NOMO-1 treated with dmso at 0.1 percent for 144 hours (cell line): ENCODE data around the gene SCTR.
"Not testable (repeated sequence)": the region's sequence is repeated elsewhere in the genome, so short reads cannot be mapped to it uniquely, and the experiment has no call there.

Source experiments
- DNase-seq: peaks from one replicate; lab custom pipeline; 2025; ENCODE audit not compliant: unreplicated experiment; lab: John Stamatoyannopoulos, UW

SCTR gene

DNA sequence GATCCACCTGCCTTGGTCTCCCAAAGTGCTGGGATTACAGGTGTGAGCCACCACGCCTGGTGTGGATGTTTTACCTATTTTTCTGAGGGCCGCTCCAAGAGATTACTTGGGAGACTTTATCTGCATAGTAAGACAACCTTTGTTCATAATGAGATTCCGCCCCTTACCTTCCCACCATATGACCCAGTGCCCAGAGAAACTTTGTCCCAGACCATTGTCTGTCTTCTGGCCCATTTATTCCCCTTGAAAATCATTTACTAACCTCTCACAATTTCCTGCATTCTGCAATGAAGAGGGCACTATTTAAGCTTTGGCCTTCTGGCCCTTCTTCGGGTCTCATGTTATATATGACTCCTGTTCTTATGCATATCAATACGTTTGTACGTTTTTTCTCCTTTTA is 106.4 kb downstream of the SCTR start:
- DNase-seq: no peak

DNA sequence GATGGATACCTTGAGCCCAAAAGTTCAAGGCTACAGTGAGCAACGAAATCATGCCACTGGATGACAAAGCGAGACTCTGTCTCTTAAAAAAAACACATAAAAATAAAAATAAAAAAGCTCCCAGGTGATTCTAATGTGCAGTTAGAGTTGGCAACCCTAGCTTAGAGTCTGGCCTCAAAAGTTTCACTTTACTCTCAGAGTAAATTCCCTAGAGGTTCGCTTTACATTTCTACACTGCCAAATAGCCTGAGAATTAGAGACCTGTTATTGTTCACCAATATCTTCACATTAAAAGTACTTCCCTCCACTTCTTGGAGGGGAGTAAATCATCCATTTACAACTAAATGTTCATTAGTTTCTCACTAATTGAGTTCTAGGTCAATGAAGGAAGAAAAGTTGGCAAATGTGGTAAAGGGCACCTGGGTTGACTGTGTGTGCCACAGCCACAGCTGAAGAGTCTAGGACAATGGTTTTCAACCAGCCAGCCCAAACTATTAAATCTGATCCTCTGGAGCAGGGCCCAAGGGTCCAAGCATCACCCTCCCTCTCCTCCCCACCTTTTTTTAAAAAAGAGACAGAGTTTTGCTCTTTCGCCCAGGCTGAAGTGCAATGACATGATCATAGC is 107.9 kb downstream of the SCTR start:
- DNase-seq: no peak

DNA sequence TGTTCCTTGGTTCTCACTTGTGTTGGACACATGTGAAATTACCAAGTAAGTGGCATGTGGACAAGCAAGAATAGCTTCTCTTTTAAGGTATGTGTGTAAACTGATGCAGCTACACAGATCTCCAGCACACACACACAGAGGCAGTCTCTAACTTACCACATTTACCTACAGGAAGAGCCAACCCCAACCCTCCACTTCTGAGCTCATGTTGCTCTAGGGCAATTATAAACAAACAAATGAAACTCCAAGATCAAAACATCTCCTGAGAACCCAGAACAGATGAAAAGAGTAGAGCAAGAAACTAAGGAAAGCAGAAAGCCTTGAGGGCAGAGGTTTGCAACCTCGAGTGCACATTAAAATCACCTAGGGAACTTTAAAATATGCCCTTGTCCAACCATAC is 108.7 kb downstream of the SCTR start:
- DNase-seq: no peak

DNA sequence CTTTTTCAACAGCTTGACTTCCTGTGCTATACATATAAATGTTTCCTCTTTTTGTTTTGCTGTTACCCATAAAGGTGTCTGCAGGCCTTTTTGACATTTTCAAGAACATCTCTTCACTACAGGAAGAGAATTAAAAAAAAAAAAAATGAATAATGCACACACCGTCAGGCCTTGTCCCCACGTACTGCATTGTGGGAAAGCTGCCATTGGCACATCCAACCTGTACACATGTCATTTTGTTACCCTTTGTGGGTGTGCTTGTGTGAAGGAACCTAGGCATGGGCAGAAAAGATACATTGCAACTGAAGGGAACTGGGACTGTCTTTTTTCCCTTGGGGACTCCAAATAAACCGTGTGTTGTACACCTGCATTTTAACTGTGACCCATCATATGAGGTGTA is 109.4 kb downstream of the SCTR start:
- no peak for DNase-seq

DNA sequence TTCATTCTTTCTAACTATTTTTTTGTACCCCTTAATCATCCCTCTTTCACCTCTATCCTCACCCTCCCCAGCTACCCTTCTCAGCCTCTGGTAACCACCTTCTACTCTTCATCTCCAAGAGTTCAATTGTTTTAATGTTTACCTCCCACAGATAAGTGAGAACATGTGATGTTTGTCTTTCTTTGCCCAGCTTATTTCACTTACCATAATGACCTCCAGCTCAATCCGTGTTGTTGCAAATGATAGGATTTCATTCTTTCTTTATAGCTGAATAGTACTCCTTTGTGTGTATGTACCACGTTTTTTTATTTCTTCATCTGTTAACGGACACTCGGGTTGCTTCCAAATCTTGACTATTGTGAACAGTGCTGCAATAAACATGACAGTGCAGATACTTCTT is 114.8 kb downstream of the SCTR start:
- DNase-seq: no peak

DNA sequence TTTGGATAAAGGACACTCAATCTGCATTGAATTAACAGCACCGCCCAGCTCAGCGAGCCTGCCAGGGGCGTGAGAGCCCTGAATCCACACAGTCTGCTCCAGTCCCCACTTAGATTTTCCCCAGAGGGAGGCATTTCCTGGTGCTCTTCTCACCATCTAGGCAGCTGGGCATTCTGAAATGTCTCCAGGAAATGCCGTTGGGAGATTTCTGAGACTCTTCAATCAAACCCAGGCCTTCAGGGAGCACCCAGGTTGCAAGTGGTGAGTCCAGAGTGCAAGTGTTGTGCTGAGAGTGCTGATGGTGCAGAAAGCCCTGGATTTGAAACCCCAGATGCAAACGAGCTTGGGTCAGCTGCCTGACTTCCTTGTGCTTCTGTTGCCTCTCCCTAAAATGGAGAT is 116.1 kb downstream of the SCTR start:
- DNase-seq: no peak

DNA sequence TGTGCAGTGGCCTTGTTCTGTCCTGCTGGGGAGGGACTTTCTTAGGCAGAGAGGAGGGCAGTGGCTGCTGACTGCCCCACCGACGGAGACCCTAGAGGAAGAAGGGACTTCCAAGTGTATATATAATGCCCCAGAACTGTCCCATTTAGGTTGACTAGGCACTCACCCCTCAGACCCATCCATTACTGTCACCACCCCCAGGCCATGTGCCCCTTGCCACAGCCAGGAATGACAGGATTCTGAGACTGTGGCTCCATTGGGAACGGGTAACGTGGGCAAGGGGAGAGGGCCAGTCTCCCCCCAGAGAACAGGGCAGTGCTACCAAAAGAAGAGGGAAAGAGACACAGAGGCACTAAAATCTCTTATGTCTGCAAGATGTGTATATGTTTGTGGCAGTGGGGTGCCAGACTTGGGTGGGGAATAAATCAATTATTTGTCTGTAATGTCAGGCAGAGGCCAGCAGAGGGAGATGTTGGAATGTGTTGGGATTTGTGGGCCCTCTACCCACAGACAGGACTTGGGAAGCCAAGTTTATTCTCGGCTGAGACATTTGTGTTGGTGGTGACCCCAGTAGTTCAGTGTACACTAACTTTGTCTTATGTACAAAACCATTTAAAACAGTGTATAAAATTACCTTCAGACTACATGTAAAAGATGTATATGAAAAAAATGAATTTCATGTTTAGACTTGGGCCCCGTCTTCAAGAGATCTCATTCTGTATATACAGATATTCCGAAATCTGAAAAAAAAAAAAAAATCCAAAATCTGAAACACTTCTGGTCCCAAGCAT is 116.7 kb downstream of the SCTR start:
- no peak for DNase-seq

DNA sequence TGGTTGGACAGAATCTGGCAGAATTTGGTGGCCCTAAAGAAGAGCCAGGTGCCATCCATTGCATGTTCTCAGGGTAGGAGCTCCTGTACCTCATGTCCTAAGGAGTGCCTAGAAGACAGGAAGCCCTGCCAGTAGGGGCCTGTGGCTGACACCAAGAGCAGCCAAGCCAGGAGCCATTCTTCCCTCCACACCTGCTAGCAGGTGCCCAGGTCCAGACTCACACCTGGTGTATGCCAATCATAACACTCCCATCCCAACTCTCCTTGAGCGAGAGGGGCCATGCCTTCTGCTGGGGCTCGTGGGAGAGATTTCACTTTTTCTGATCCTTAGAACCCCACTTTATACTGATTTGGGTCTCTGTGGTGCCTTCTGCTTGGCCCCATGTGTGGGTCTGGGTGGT is 119.1 kb downstream of the SCTR start:
- DNase-seq: no peak

DNA sequence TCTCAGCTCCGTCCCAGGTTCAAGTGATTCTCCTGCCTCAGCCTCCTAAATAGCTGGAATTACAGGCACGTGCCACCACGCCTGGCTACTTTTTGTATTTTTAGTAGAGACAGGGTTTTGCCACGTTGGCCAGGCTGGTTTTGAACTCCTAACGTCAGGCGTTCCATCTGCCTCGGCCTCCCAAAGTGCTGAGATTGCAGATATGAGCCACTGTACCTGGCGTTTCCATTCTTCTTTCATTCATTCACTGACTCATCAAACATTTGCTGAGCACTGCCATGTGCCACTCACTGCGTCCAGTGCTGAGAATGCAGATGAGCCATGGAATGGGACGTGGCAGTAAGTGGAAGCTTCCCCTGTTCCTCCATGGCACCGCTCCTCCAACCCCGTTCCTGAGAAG is 120.7 kb downstream of the SCTR start:
- not testable (repeated sequence) for DNase-seq

DNA sequence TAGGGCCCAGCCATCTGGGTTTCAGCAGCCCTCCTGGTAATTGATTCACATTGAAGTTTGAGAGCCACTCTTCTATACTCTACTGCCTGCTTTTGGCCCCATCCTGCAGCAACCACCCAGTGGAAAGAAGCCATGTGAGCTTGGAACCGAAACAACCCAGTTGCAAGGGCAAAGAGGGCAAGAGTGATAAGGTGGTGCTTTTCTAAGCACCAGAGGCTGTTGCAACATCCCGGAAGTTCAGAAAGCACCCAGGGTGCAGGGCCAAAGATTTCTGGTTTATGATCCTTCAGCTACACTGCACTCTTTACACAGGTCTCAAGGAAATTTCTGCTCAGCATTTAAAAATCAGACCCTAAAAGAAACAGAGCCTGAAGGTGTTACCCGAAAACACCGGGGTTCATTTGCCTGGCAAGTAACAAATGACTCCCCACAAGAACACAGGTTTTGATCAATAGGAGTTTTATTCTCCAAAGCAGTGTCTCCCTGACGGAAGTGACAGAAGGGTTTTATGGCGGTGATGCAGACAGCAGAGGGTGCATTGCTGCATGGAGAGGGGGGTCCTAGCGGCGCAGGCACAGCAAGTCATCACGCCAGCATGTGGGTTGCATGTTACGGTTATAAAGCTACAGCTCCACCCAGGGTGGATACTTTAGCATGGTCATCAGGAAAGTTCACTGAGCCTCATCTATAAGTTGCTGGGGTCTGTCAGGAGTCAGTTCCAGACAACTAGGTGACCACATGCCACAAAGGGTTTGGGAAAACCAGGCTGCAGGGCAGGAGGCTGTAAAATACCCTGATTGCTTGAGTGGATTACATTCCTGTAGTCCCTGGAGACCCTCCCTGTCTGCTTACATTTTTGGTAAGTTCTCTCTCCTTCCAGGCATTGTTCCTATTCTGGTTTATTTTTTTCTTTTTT is 121.4 kb downstream of the SCTR start:
- no peak for DNase-seq

DNA sequence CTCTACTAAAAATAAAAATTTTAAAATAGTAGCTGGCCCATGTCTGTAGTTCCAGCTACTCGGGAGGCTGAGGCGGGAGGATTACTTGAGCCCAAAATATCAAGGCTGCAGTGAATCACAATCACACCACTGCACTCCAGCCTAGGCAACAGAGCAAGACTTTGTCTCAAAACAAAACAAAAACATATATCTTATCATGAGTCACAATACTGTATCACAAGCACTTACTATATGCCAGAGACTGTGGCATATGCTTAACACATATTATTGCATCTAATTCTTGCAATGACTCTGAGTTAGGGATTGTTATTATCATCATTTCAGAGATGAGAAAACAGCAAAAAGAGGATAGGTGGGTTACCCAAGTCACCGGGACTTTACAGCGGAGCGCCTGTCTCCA is 122.2 kb downstream of the SCTR start:
- no peak for DNase-seq

DNA sequence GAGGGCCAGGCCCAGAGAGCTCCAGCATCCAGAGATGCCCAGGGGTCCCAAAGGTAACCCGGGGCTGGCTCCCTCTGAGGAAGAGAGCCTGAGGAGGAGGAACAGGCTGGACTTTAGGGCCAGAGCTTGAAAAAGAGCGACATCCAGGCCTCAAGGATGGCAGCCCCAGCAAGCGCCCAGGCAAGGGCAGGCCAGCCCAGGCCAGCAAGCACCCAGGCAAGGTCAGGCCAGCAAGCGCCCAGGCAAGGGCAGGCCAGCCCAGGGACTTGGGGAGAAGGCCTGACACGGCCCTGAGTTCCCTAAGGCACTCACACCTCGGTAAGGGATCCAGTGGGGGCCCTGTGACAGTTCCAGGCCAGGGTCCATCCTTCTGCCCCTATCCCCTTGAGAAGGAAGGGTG is 127.1 kb downstream of the SCTR start:
- no peak for DNase-seq

DNA sequence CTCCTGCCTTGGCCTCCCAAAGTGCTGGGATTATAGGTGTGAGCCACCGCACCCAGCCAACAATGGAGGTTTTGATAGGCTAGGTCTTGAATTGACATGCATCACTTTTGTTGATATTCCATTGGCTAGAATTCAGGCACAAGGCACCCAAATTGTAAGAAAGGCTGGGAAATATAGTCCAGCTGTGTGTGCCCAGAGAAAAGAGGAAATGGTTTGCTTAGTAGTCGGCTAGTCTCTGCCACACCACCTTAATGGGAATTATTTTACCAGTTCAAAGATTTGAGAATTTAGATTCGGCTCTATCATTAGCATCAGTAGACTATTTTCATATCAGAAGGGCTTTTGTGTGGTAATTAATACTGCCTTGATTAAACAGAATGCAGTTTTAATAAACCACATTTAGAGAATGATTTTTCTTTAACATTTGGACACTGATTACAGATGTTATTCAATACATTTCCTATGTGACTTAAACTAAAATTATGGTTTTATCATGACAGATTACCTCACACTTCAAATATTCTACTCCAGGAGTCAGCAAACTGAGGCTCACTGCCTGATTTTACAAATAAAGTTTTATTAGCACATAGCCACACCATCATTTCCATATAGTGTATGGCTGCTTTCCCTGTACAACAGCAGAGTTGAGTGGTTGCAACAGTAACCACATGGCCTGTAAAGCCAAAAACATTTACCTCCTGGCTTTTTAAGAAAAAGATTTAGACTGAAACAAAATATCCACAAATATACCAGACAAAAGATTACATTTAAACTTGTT is 130.1 kb downstream of the SCTR start:
- DNase-seq: no peak
